Keratinocyte (primary cell): ENCODE data around the gene PRKCZ. TPM values are rescaled to one million over a fixed set of nuclear protein-coding genes. Genes with fewer than 3 reads are reported as not detected.

ENCODE experiments used
- DNase-seq: peaks from one replicate; pipeline ENCODE4 v3.0.0-alpha.2; 2011; ENCODE audit warnings: low read depth, missing footprints, low spot score
- FAIRE-seq: peaks from 2 replicates; lab custom pipeline; 2011; peaks lifted over from hg19 to GRCh38; lab: Jason Lieb, UNC
- H2AFZ ChIP-seq: 2 replicates; pipeline ENCODE4 v1.6.0; 2012; ENCODE audit warnings: low read length, control low read depth, inconsistent platforms; ENCODE audit not compliant: control insufficient read depth
- H3K27ac ChIP-seq: 2 replicates; pipeline ENCODE4 v1.5.1; 2011; ENCODE audit warnings: low read length; ENCODE audit not compliant: control insufficient read depth, insufficient read depth
- H3K27me3 ChIP-seq: 3 replicates; pipeline ENCODE4 v1.6.0; 2011; ENCODE audit warnings: low read length; ENCODE audit not compliant: control insufficient read depth, insufficient read depth; ENCODE audit errors: extremely low read depth
- H3K36me3 ChIP-seq, 2 experiments: 2 replicates in 1 of 2; 3 replicates in 1 of 2; pipeline ENCODE4 v1.5.1; 2011; ENCODE audit warnings: low read length in 2 of 2, mild to moderate bottlenecking in 1 of 2; ENCODE audit not compliant: control insufficient read depth in 2 of 2, insufficient read depth in 2 of 2; ENCODE audit errors: extremely low read depth in 1 of 2
- H3K4me1 ChIP-seq: 3 replicates; pipeline ENCODE4 v1.5.1; 2011; ENCODE audit warnings: low read length; ENCODE audit not compliant: control insufficient read depth, insufficient read depth; ENCODE audit errors: extremely low read depth
- H3K4me2 ChIP-seq: 3 replicates; pipeline ENCODE4 v1.6.0; 2011; ENCODE audit warnings: low read depth, low read length; ENCODE audit not compliant: control insufficient read depth, insufficient read depth; ENCODE audit errors: extremely low read depth
- H3K4me3 ChIP-seq, 3 experiments: fragments of 200-600 bp in 1 of 3; sonication (generic) in 1 of 3; 2 replicates in 2 of 3; 3 replicates in 1 of 3; pipeline ENCODE4 v1.5.1; 2011 to 2016; ENCODE audit warnings: low read length in 3 of 3, mild to moderate bottlenecking in 3 of 3, control low read depth in 2 of 3, inconsistent platforms in 1 of 3, low read depth in 1 of 3, mixed read lengths in 1 of 3, mixed run types in 1 of 3, moderate library complexity in 1 of 3; ENCODE audit not compliant: control insufficient read depth in 2 of 3, insufficient read depth in 2 of 3; ENCODE audit errors: extremely low read depth in 1 of 3
- H3K79me2 ChIP-seq: 2 replicates; pipeline ENCODE4 v1.6.0; 2012; ENCODE audit warnings: low read length; ENCODE audit not compliant: control insufficient read depth, insufficient read depth
- H3K9ac ChIP-seq: 3 replicates; pipeline ENCODE4 v1.6.0; 2011; ENCODE audit warnings: low read length; ENCODE audit not compliant: control insufficient read depth, insufficient read depth; ENCODE audit errors: extremely low read depth
- H3K9me1 ChIP-seq: 3 replicates; pipeline ENCODE4 v1.6.0; 2011; ENCODE audit warnings: low read length; ENCODE audit not compliant: control insufficient read depth, insufficient read depth; ENCODE audit errors: extremely low read depth
- H3K9me3 ChIP-seq: 2 replicates; pipeline ENCODE4 v1.5.1; 2012; ENCODE audit warnings: low read depth, low read length; ENCODE audit not compliant: control insufficient read depth
- H4K20me1 ChIP-seq: 3 replicates; pipeline ENCODE4 v1.6.0; 2011; ENCODE audit warnings: low read length; ENCODE audit not compliant: control insufficient read depth, insufficient read depth; ENCODE audit errors: extremely low read depth
- CTCF ChIP-seq, 3 experiments: IDR thresholded peaks in 1 of 3; conservative IDR thresholded peaks in 1 of 3; optimal IDR thresholded peaks in 1 of 3; 2 replicates in 2 of 3; 3 replicates in 1 of 3; pipeline versions ENCODE3 to v1.5.1; 2011; ENCODE audit warnings: low read length in 3 of 3, mild to moderate bottlenecking in 3 of 3, moderate library complexity in 2 of 3, control low read depth in 1 of 3, inconsistent platforms in 1 of 3; ENCODE audit not compliant: insufficient read depth in 2 of 3; ENCODE audit errors: extremely low read depth in 1 of 3
- EZH2 ChIP-seq: IDR thresholded peaks from one replicate; pipeline ENCODE4 v1.6.1; 2012; ENCODE audit warnings: inconsistent platforms, mild to moderate bottlenecking, low read length, moderate library complexity
- dilution Hi-C: fragments of 300-500 bp; cut with MboI; formaldehyde crosslinking; loops from one replicate; pipeline ENCODE4 v1.7.0; 2020; ENCODE audit warnings: low sequenced_read_pairs; ENCODE audit not compliant: extremely low pct_ligation_motif_present
- polyA plus RNA-seq, 5 experiments: library from polyadenylated mRNA; depleted of rRNA in 3 of 5; stranded (reverse) in 3 of 5; stranded (forward) in 1 of 5; unstranded in 1 of 5; fragments of >200 nt; gene quantifications; 1 replicate in 1 of 5; 2 replicates in 3 of 5; 3 replicates in 1 of 5; pipeline versions ENCODE4 v1.2.1 to v1.2.3, GENCODE V29; 2011 to 2012; ENCODE audit warnings: missing spikeins in 2 of 5, low read depth in 1 of 5, low replicate concordance in 1 of 5

Gene PRKCZ
- polyA plus RNA-seq, 1 donor (not counting 4 experiments of a cell fraction or from before 2014, with no cell fraction given), result 36.3 TPM

- TF ChIP-seq EZH2, result no peak
- TF ChIP-seq CTCF (optimal IDR thresholded peaks at IDR 0.05 in 1 of 3, IDR thresholded peaks at IDR 0.05 in 1 of 3, conservative IDR thresholded peaks at IDR 0.05 in 1 of 3; ENCODE audit: extremely low read depth in 1 of 3, insufficient read depth in 2 of 3, low read length in 3 of 3), result no peak
- no peaks in the 10 kb centered on the region for H3K27me3 ChIP-seq
- dilution Hi-C loops, result no loop called here
- no peak overlapping the region for H3K4me3 ChIP-seq
- no peaks in the 10 kb centered on the region for H3K9me1 ChIP-seq
- no peaks in the 10 kb centered on the region for H3K4me1 ChIP-seq
- H3K9me3 ChIP-seq, result no peaks in the 10 kb centered on the region
- no peaks in the 10 kb centered on the region for H3K79me2 ChIP-seq
- no peak for DNase-seq
- no peak overlapping the region for H3K4me2 ChIP-seq
- H3K9ac ChIP-seq, result no peak overlapping the region
- no peak overlapping the region for H3K27ac ChIP-seq
- H4K20me1 ChIP-seq, result no peaks in the 10 kb centered on the region
- no peak overlapping the region for H2AFZ ChIP-seq
- FAIRE-seq, result no peak
- H3K36me3 ChIP-seq, result peaks cover 0 to 6% of the 10 kb centered on the region in 2 experiments
Measured at GRCh38 chr1:2163205-2163604, 113.0 kb downstream of the PRKCZ start.

GRCh38 chr1:2165646-2166045 lies 115.4 kb downstream of the PRKCZ start:
- Histone ChIP-seq H3K27ac (no peak overlapping the region), H3K9me3 (no peaks in the 10 kb centered on the region), H3K9me1 (no peaks in the 10 kb centered on the region), H3K4me1 (no peaks in the 10 kb centered on the region), H3K27me3 (no peaks in the 10 kb centered on the region), H2AFZ (no peak overlapping the region), H3K36me3 (peaks cover 0 to 8% of the 10 kb centered on the region in 2 experiments), H3K4me3 (no peak overlapping the region), H3K4me2 (no peak overlapping the region), H3K9ac (no peak overlapping the region), H4K20me1 (no peaks in the 10 kb centered on the region), H3K79me2 (no peaks in the 10 kb centered on the region)
- FAIRE-seq (no peak), DNase-seq (no peak)
- dilution Hi-C loops, result no loop called here
- TF ChIP-seq CTCF (optimal IDR thresholded peaks at IDR 0.05 in 1 of 3, IDR thresholded peaks at IDR 0.05 in 1 of 3, conservative IDR thresholded peaks at IDR 0.05 in 1 of 3; ENCODE audit: extremely low read depth in 1 of 3, insufficient read depth in 2 of 3, low read length in 3 of 3) (no peak), EZH2 (no peak)
